Common myeloid progenitor, CD34-positive (primary cell): Measurements from ENCODE around the gene KMT2B.
A peak's percentile ranks its signal among the peaks of the same experiment; 100 is the strongest.

ENCODE experiments used
- CTCF ChIA-PET: fragments of 350-600 bp; sonication (Branson Sonifier 250); formaldehyde crosslinking; loops from one replicate; lab custom pipeline; 2021; ENCODE audit warnings: antibody characterized with exemption; lab: Charles Lee
- POLR2A ChIA-PET: fragments of 350-600 bp; sonication (Branson Sonifier 250); formaldehyde crosslinking; loops from one replicate; lab custom pipeline; 2021; ENCODE audit warnings: antibody characterized with exemption; lab: Charles Lee
- DNase-seq, 3 donors: peaks; one replicate each; pipeline versions ENCODE4 v3.0.0 to v3.0.0-alpha.2; 2013
- H3K27ac ChIP-seq, 2 experiments: 1 replicate in 1 of 2; 2 replicates in 1 of 2; pipeline ENCODE4 v1.7.0; 2013; ENCODE audit warnings: inconsistent platforms in 2 of 2, low read length in 2 of 2, mild to moderate bottlenecking in 2 of 2, low read depth in 1 of 2, moderate library complexity in 1 of 2; ENCODE audit not compliant: severe bottlenecking in 2 of 2, insufficient read depth in 1 of 2, poor library complexity in 1 of 2
- H3K27me3 ChIP-seq, 5 experiments: replicated peaks in 2 of 5; 1 replicate in 3 of 5; 2 replicates in 2 of 5; pipeline versions ENCODE4 v1.6.1 to v1.7.0; 2013; ENCODE audit warnings: low read length in 4 of 5, mild to moderate bottlenecking in 2 of 5, moderate library complexity in 2 of 5, inconsistent platforms in 1 of 5; ENCODE audit not compliant: insufficient read depth in 5 of 5, control insufficient read depth in 4 of 5
- H3K36me3 ChIP-seq, 4 experiments: 1 replicate in 2 of 4; 2 replicates in 2 of 4; pipeline versions ENCODE4 v1.6.1 to v1.7.0; 2013; ENCODE audit warnings: low read length in 3 of 4, control low read depth in 1 of 4, mild to moderate bottlenecking in 1 of 4; ENCODE audit not compliant: control insufficient read depth in 4 of 4, insufficient read depth in 4 of 4
- H3K4me1 ChIP-seq, 4 experiments: 1 replicate in 3 of 4; 2 replicates in 1 of 4; pipeline versions ENCODE4 v1.6.1 to v1.7.1; 2013; ENCODE audit warnings: low read length in 3 of 4, mild to moderate bottlenecking in 3 of 4, control low read depth in 1 of 4, inconsistent platforms in 1 of 4, moderate library complexity in 1 of 4; ENCODE audit not compliant: control insufficient read depth in 4 of 4, insufficient read depth in 4 of 4; ENCODE audit errors: control extremely low read depth in 1 of 4
- H3K4me3 ChIP-seq, 7 experiments: 1 replicate in 4 of 7; 2 replicates in 3 of 7; pipeline versions ENCODE4 v1.5.1 to v1.7.0; 2013; ENCODE audit warnings: mild to moderate bottlenecking in 7 of 7, low read length in 6 of 7, moderate library complexity in 6 of 7, inconsistent platforms in 2 of 7, low read depth in 2 of 7, control low read depth in 1 of 7; ENCODE audit not compliant: insufficient read depth in 4 of 7, control insufficient read depth in 1 of 7; ENCODE audit errors: extremely low read depth in 1 of 7
- H3K9me3 ChIP-seq, 5 experiments: 1 replicate in 4 of 5; 2 replicates in 1 of 5; pipeline versions ENCODE4 v1.6.1 to v1.7.1; 2013; ENCODE audit warnings: low read length in 4 of 5, mild to moderate bottlenecking in 2 of 5, inconsistent platforms in 1 of 5, low read depth in 1 of 5, moderate library complexity in 1 of 5; ENCODE audit not compliant: control insufficient read depth in 4 of 5, insufficient read depth in 2 of 5; ENCODE audit errors: control extremely low read depth in 1 of 5
- WGBS: methylation state at CpG from one replicate; pipeline ENCODE4 v1.1.5; 2013; ENCODE audit not compliant: insufficient coverage; 5-methylcytosine and 5-hydroxymethylcytosine counted together

Gene KMT2B

GRCh38 chr19:35715355-35715809, 2.4 kb upstream of the KMT2B start:
- WGBS = 78% methylated on average over 3 of the region's 7 CpGs
- ChIA-PET POLR2A (no interaction called here), CTCF (interaction anchor here (1.0 to 5.4 kb wide), 5 partner anchors 12 to 167 kb away, joined by 3 to 43 read pairs (median 6); partner anchors contain the start of genes PSENEN and U2AF1L4)
- Histone ChIP-seq H3K27ac (no peak overlapping the region), H3K4me3 (peak overlapping the region in 5 of 7 experiments; percentile 79 to 92 (median 82)), H3K4me1 (peaks cover 0 to 45% (median 32%) of the 10 kb centered on the region in 4 experiments), H3K36me3 (peaks cover 0 to 11% (median 3%) of the 10 kb centered on the region in 4 experiments), H3K9me3 (no peaks in the 10 kb centered on the region), H3K27me3 (no peaks in the 10 kb centered on the region)
- no peak for DNase-seq

GRCh38 chr19:35715981-35716800, 1.6 kb upstream of the KMT2B start:
- Histone ChIP-seq H3K9me3 (no peaks in the 10 kb centered on the region), H3K27me3 (no peaks in the 10 kb centered on the region), H3K27ac (peak overlapping the region in 1 of 2 experiments; percentile 65), H3K36me3 (peaks cover 0 to 18% (median 6%) of the 10 kb centered on the region in 4 experiments), H3K4me3 (peak overlapping the region; percentile 74 to 92 (median 82)), H3K4me1 (peaks cover 0 to 45% (median 32%) of the 10 kb centered on the region in 4 experiments)
- ChIA-PET CTCF (interaction anchor here (0.6 to 1.5 kb wide), 3 partner anchors 15 to 168 kb away, joined by 3 to 6 read pairs (median 3); no protein-coding TSS in a partner anchor), POLR2A (no interaction called here)
- DNase-seq = peak in 1 of 3 donors; percentile 18
- under 1% methylated on average over 43 of the region's 52 CpGs for WGBS

GRCh38 chr19:35716801-35717664, 770 bp upstream of the KMT2B start:
- Histone ChIP-seq H3K4me1 (peaks cover 0 to 45% (median 32%) of the 10 kb centered on the region in 4 experiments), H3K27me3 (no peaks in the 10 kb centered on the region), H3K36me3 (peaks cover 0 to 25% (median 11%) of the 10 kb centered on the region in 4 experiments), H3K27ac (peak overlapping the region in 1 of 2 experiments; percentile 66), H3K9me3 (no peaks in the 10 kb centered on the region), H3K4me3 (peak overlapping the region; percentile 74 to 92 (median 82))
- ChIA-PET POLR2A (no interaction called here), CTCF (interaction anchor here (1.5 kb wide), 1 partner anchor 23 kb away, joined by 6 read pairs; no protein-coding TSS in a partner anchor)
- DNase-seq = peak; percentile 95 to 98 (median 98)
- 0% methylated on average over 60 of the region's 77 CpGs for WGBS

GRCh38 chr19:35718345-35719041, 690 bp downstream of the KMT2B start:
- ChIA-PET POLR2A (interaction anchor here (1.1 kb wide), 1 partner anchor 27 kb away, joined by 4 read pairs; the partner anchor contains the start of genes PSENEN and U2AF1L4), CTCF (interaction anchor here (0.9 to 1.3 kb wide), 3 partner anchors 10 to 30 kb away, joined by 3 to 5 read pairs (median 4); partner anchors contain the start of gene LIN37)
- Histone ChIP-seq H3K27ac (peak overlapping the region; percentile 58 to 83), H3K4me1 (peaks cover 0 to 45% (median 32%) of the 10 kb centered on the region in 4 experiments), H3K36me3 (peaks cover 0 to 40% (median 25%) of the 10 kb centered on the region in 4 experiments), H3K9me3 (no peaks in the 10 kb centered on the region), H3K4me3 (peak overlapping the region; percentile 62 to 92 (median 80)), H3K27me3 (no peaks in the 10 kb centered on the region)
- peak in 2 of 3 donors; percentile 53 to 57 for DNase-seq
- WGBS = under 1% methylated on average over 41 of the region's 42 CpGs

GRCh38 chr19:35719402-35720162, 1.8 kb downstream of the KMT2B start:
- no peaks in the 10 kb centered on the region for H3K27me3 ChIP-seq
- ChIA-PET POLR2A (interaction anchor here (0.6 to 1.1 kb wide), 2 partner anchors 26 to 196 kb away, joined by 4 read pairs; partner anchors contain the start of genes PSENEN and U2AF1L4), CTCF (interaction anchor here (0.9 to 1.3 kb wide), 3 partner anchors 18 to 29 kb away, joined by 3 to 4 read pairs (median 3); partner anchors contain the start of gene LIN37)
- peak overlapping the region in 4 of 7 experiments; percentile 75 to 92 (median 84) for H3K4me3 ChIP-seq
- H3K9me3 ChIP-seq = no peaks in the 10 kb centered on the region
- no peak for DNase-seq
- H3K4me1 ChIP-seq = peaks cover 0 to 40% (median 28%) of the 10 kb centered on the region in 4 experiments
- 98% methylated on average over 23 of the region's 32 CpGs for WGBS
- peak overlapping the region in 1 of 2 experiments; percentile 83 for H3K27ac ChIP-seq
- peaks cover 0 to 50% (median 36%) of the 10 kb centered on the region in 4 experiments for H3K36me3 ChIP-seq
